H9 (cell line): Measurements from ENCODE around the gene FAIM2. TPM values are rescaled to one million over a fixed set of nuclear protein-coding genes. Genes with fewer than 3 reads are reported as not detected.

Source experiments
- DNase-seq: peaks from one replicate; pipeline ENCODE4 v3.0.0-alpha.2; 2017
- H2AFZ ChIP-seq: one replicate; pipeline ENCODE4 v1.6.1; 2013; ENCODE audit warnings: mild to moderate bottlenecking, low read length, control low read depth, moderate library complexity
- H2AK5ac ChIP-seq: 2 replicates; pipeline ENCODE4 v1.6.1; 2013; ENCODE audit warnings: low read length, control low read depth, mixed read lengths; ENCODE audit not compliant: insufficient read length
- H2BK120ac ChIP-seq: one replicate; pipeline ENCODE4 v1.6.1; 2013; ENCODE audit warnings: low read depth, mild to moderate bottlenecking, low read length, control low read depth, inconsistent platforms; ENCODE audit not compliant: poor library complexity, severe bottlenecking
- H2BK12ac ChIP-seq: 2 replicates; pipeline ENCODE4 v1.6.1; 2013; ENCODE audit warnings: low read length, control low read depth, mixed read lengths, low read depth; ENCODE audit not compliant: insufficient read length
- H2BK15ac ChIP-seq: 2 replicates; pipeline ENCODE4 v1.6.1; 2013; ENCODE audit warnings: low read depth, low read length, control low read depth
- H2BK20ac ChIP-seq: one replicate; pipeline ENCODE4 v1.6.1; 2013; ENCODE audit warnings: low read depth, mild to moderate bottlenecking, low read length, control low read depth, inconsistent platforms; ENCODE audit not compliant: poor library complexity, severe bottlenecking
- H2BK5ac ChIP-seq: 2 replicates; pipeline ENCODE4 v1.6.1; 2013; ENCODE audit warnings: low read length, control low read depth, mixed read lengths; ENCODE audit not compliant: insufficient read length
- H3K14ac ChIP-seq: 2 replicates; pipeline ENCODE4 v1.6.1; 2013; ENCODE audit warnings: low read length, control low read depth; ENCODE audit not compliant: insufficient read depth
- H3K18ac ChIP-seq: 2 replicates; pipeline ENCODE4 v1.6.1; 2013; ENCODE audit warnings: low read depth, mild to moderate bottlenecking, mixed read lengths, low read length, control low read depth; ENCODE audit not compliant: insufficient read length
- H3K23ac ChIP-seq: 2 replicates; pipeline ENCODE4 v1.6.1; 2013; ENCODE audit warnings: low read length, control low read depth, mixed read lengths, low read depth; ENCODE audit not compliant: insufficient read length
- H3K23me2 ChIP-seq: 2 replicates; pipeline ENCODE4 v1.6.1; 2013; ENCODE audit warnings: low read depth, mild to moderate bottlenecking, mixed read lengths, low read length, control low read depth; ENCODE audit not compliant: insufficient read length, poor library complexity, severe bottlenecking
- H3K27ac ChIP-seq: 2 replicates; pipeline ENCODE4 v1.5.1; 2013; ENCODE audit warnings: low read length, control low read depth, mixed read lengths, low read depth; ENCODE audit not compliant: insufficient read length
- H3K27me3 ChIP-seq: 2 replicates; pipeline ENCODE4 v1.6.1; 2013; ENCODE audit warnings: low read length, control low read depth, inconsistent platforms; ENCODE audit not compliant: insufficient read depth
- H3K4ac ChIP-seq: 2 replicates; pipeline ENCODE4 v1.6.1; 2013; ENCODE audit warnings: low read depth, mild to moderate bottlenecking, control low read depth, inconsistent platforms, low read length, moderate library complexity
- H3K4me1 ChIP-seq: 2 replicates; pipeline ENCODE4 v1.6.1; 2013; ENCODE audit warnings: low read length, control low read depth, inconsistent platforms; ENCODE audit not compliant: insufficient read depth
- H3K4me2 ChIP-seq: 2 replicates; pipeline ENCODE4 v1.6.1; 2013; ENCODE audit warnings: low read length, control low read depth, mixed read lengths; ENCODE audit not compliant: insufficient read length, insufficient read depth
- H3K56ac ChIP-seq: 2 replicates; pipeline ENCODE4 v1.6.1; 2013; ENCODE audit warnings: low read depth, mild to moderate bottlenecking, mixed read lengths, low read length, control low read depth; ENCODE audit not compliant: insufficient read length
- H3K79me1 ChIP-seq: 2 replicates; pipeline ENCODE4 v1.6.1; 2013; ENCODE audit warnings: low read depth, mild to moderate bottlenecking, moderate library complexity, low read length, control low read depth, inconsistent platforms; ENCODE audit not compliant: insufficient read depth, poor library complexity, severe bottlenecking
- H3K79me2 ChIP-seq: 2 replicates; pipeline ENCODE4 v1.6.1; 2013; ENCODE audit warnings: low read length, control low read depth, inconsistent platforms; ENCODE audit not compliant: insufficient read depth
- H3K9ac ChIP-seq: 2 replicates; pipeline ENCODE4 v1.6.1; 2013; ENCODE audit warnings: low read length, control low read depth, mixed read lengths; ENCODE audit not compliant: insufficient read length; ENCODE audit errors: extremely low read depth
- H3K9me3 ChIP-seq: one replicate; pipeline ENCODE4 v1.6.1; 2013; ENCODE audit warnings: low read depth, low read length, inconsistent platforms; ENCODE audit not compliant: control insufficient read depth
- H3T11ph ChIP-seq: one replicate; pipeline ENCODE4 v1.6.1; 2013; ENCODE audit warnings: mild to moderate bottlenecking, low read length, control low read depth, inconsistent platforms
- H4K20me1 ChIP-seq: one replicate; pipeline ENCODE4 v1.6.1; 2013; ENCODE audit not compliant: control insufficient read depth, insufficient read length, insufficient read depth
- H4K5ac ChIP-seq: 2 replicates; pipeline ENCODE4 v1.6.1; 2013; ENCODE audit warnings: low read depth, mild to moderate bottlenecking, mixed read lengths, low read length, control low read depth; ENCODE audit not compliant: insufficient read length
- H4K8ac ChIP-seq: replicated peaks from 2 replicates; pipeline ENCODE4 v1.6.1; 2013; ENCODE audit warnings: low read length, control low read depth, mixed read lengths, low read depth; ENCODE audit not compliant: insufficient read length
- H4K91ac ChIP-seq: 2 replicates; pipeline ENCODE4 v1.6.1; 2013; ENCODE audit warnings: low read depth, mild to moderate bottlenecking, moderate library complexity, mixed read lengths, low read length, control low read depth; ENCODE audit not compliant: insufficient read length
- H3K27ac Mint-ChIP-seq, 3 experiments: 2 replicates in 2 of 3; 3 replicates in 1 of 3; pipeline ENCODE4 v1.8.0; 2020 to 2021; ENCODE audit warnings: mixed read lengths in 3 of 3, mild to moderate bottlenecking in 1 of 3, moderate library complexity in 1 of 3
- H3K27me3 Mint-ChIP-seq: 2 replicates; pipeline ENCODE4 v1.8.0; 2021; ENCODE audit warnings: low read depth, mild to moderate bottlenecking, moderate library complexity, mixed read lengths
- H3K36me3 Mint-ChIP-seq, 3 experiments: 2 replicates in 2 of 3; 3 replicates in 1 of 3; pipeline ENCODE4 v1.8.0; 2020 to 2021; ENCODE audit warnings: low read depth in 3 of 3, mixed read lengths in 3 of 3; ENCODE audit not compliant: insufficient read depth in 1 of 3
- H3K4me1 Mint-ChIP-seq, 2 experiments: 2 replicates each; pipeline ENCODE4 v1.8.0; 2020; ENCODE audit warnings: mixed read lengths in 2 of 2
- H3K4me3 Mint-ChIP-seq, 2 experiments: 2 replicates in 1 of 2; 3 replicates in 1 of 2; pipeline ENCODE4 v1.8.0; 2020 to 2021; ENCODE audit warnings: mild to moderate bottlenecking in 2 of 2, mixed read lengths in 2 of 2, moderate library complexity in 1 of 2
- H3K9me3 Mint-ChIP-seq, 2 experiments: 2 replicates in 1 of 2; 3 replicates in 1 of 2; pipeline ENCODE4 v1.8.0; 2020; ENCODE audit warnings: mild to moderate bottlenecking in 2 of 2, mixed read lengths in 2 of 2, moderate library complexity in 1 of 2
- WGBS: extraction: QIAGEN DNeasy Blood & Tissue Kit; methylation state at CpG from one replicate; pipeline ENCODE4 v1.1.7; 2013; ENCODE audit warnings: missing lambda C conversion rate, low lambda C conversion rate, mixed read lengths; ENCODE audit not compliant: insufficient read length; ENCODE audit errors: extremely low coverage; 5-methylcytosine and 5-hydroxymethylcytosine counted together
- total RNA-seq: library from RNA; stranded (reverse); gene quantifications from 2 replicates; pipeline ENCODE4 v1.2.1, GENCODE V29; 2021
- TF ChIP-seq, protein P1 (sequence below): fragments of 200-600 bp; sonication (generic); conservative IDR thresholded peaks from 3 replicates; pipeline ENCODE4 v1.8.0; 2021; ENCODE audit warnings: antibody characterized with exemption, mild to moderate bottlenecking

FAIM2 gene
- total RNA-seq, 1 experiment from 2014 or later = 0.42 TPM

DNA sequence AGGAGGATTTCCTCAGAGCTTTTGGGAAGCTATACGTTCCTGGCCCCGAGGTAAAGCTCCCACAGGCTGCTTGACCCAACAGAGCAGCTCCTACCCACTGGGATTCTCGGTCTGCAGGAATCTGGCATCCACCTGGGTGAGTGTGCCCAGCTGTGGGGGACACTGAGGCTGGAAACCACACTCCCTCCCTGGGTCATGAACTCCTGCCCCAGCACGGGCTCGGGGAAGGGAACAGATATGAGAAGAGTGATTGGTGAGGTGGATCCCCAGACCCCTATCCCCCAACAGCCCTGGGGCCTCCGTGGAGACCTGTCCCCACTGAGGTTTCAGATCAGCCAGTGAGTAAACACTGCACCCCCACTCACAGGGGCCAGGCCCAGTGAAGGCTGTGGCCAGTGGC, 3.3 kb downstream of the FAIM2 start:
- no peak overlapping the region for H3K9ac ChIP-seq
- Mint-ChIP-seq H3K4me1 (peaks cover 10 to 31% of the 10 kb centered on the region in 2 experiments), H3K27ac (no peak overlapping the region), H3K27me3 (peaks cover 65% of the 10 kb centered on the region), H3K4me3 (no peak overlapping the region), H3K9me3 (no peaks in the 10 kb centered on the region), H3K36me3 (no peaks in the 10 kb centered on the region)
- no peak overlapping the region for H3K18ac ChIP-seq
- no peak overlapping the region for H3K14ac ChIP-seq
- no peaks in the 10 kb centered on the region for H3K79me2 ChIP-seq
- H3K56ac ChIP-seq = no peak overlapping the region
- H2BK20ac ChIP-seq = no peak overlapping the region
- no peak overlapping the region for H4K5ac ChIP-seq
- no peaks in the 10 kb centered on the region for H3K4me1 ChIP-seq
- H3K23ac ChIP-seq = no peak overlapping the region
- H3K79me1 ChIP-seq = no peaks in the 10 kb centered on the region
- H3K4me2 ChIP-seq = no peak overlapping the region
- TF ChIP-seq, protein P1, sequence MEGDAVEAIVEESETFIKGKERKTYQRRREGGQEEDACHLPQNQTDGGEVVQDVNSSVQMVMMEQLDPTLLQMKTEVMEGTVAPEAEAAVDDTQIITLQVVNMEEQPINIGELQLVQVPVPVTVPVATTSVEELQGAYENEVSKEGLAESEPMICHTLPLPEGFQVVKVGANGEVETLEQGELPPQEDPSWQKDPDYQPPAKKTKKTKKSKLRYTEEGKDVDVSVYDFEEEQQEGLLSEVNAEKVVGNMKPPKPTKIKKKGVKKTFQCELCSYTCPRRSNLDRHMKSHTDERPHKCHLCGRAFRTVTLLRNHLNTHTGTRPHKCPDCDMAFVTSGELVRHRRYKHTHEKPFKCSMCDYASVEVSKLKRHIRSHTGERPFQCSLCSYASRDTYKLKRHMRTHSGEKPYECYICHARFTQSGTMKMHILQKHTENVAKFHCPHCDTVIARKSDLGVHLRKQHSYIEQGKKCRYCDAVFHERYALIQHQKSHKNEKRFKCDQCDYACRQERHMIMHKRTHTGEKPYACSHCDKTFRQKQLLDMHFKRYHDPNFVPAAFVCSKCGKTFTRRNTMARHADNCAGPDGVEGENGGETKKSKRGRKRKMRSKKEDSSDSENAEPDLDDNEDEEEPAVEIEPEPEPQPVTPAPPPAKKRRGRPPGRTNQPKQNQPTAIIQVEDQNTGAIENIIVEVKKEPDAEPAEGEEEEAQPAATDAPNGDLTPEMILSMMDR = no peak
- H2AK5ac ChIP-seq = no peak overlapping the region
- H2BK12ac ChIP-seq = no peak overlapping the region
- H2BK5ac ChIP-seq = no peak overlapping the region
- no CpG with 5 or more reads among the region's 6 CpGs for WGBS
- no peaks in the 10 kb centered on the region for H4K20me1 ChIP-seq
- DNase-seq = no peak
- no peak overlapping the region for H3K27ac ChIP-seq
- H3T11ph ChIP-seq = no peak overlapping the region
- H3K9me3 ChIP-seq = no peaks in the 10 kb centered on the region
- H2AFZ ChIP-seq = no peak overlapping the region
- no peaks in the 10 kb centered on the region; the same call in 1 of the 2 replicates for H3K27me3 ChIP-seq
- H4K8ac ChIP-seq = no peak overlapping the region
- H2BK15ac ChIP-seq = no peak overlapping the region
- no peak overlapping the region for H4K91ac ChIP-seq
- H3K4ac ChIP-seq = no peak overlapping the region
- H3K23me2 ChIP-seq = no peaks in the 10 kb centered on the region
- H2BK120ac ChIP-seq = no peak overlapping the region
